Trophoblast cell (in vitro differentiated cells and primary cell): ENCODE data around the gene TCF3.
A peak's percentile ranks its signal among the peaks of the same experiment; 100 is the strongest.

Experiments
- DNase-seq, 2 donors: peaks; one replicate each; pipeline ENCODE4 v3.0.0-alpha.2; 2016
- H2AFZ ChIP-seq: 2 replicates; pipeline ENCODE4 v1.6.1; 2013; ENCODE audit warnings: low read length, moderate library complexity, mild to moderate bottlenecking; ENCODE audit not compliant: insufficient read depth, poor library complexity
- H2AK5ac ChIP-seq: 2 replicates; pipeline ENCODE4 v1.6.1; 2013; ENCODE audit warnings: mild to moderate bottlenecking, low read length
- H2BK120ac ChIP-seq: 2 replicates; pipeline ENCODE4 v1.6.1; 2013; ENCODE audit warnings: low read length, mild to moderate bottlenecking, moderate library complexity; ENCODE audit not compliant: insufficient read depth, poor library complexity
- H2BK12ac ChIP-seq: 2 replicates; pipeline ENCODE4 v1.6.1; 2013; ENCODE audit warnings: mild to moderate bottlenecking, low read length, moderate library complexity
- H2BK5ac ChIP-seq: 2 replicates; pipeline ENCODE4 v1.6.1; 2013; ENCODE audit warnings: low read length, low read depth, moderate library complexity, mild to moderate bottlenecking; ENCODE audit not compliant: poor library complexity
- H3K14ac ChIP-seq: 2 replicates; pipeline ENCODE4 v1.6.1; 2013; ENCODE audit warnings: mild to moderate bottlenecking, low read length
- H3K18ac ChIP-seq: 2 replicates; pipeline ENCODE4 v1.6.1; 2013; ENCODE audit warnings: mild to moderate bottlenecking, low read length
- H3K23ac ChIP-seq: 2 replicates; pipeline ENCODE4 v1.6.1; 2013; ENCODE audit warnings: low read length
- H3K27ac ChIP-seq: 2 replicates; pipeline ENCODE4 v1.5.1; 2013; ENCODE audit warnings: low read depth, mild to moderate bottlenecking, inconsistent platforms, low read length, moderate library complexity
- H3K27me3 ChIP-seq: 2 replicates; pipeline ENCODE4 v1.6.1; 2013; ENCODE audit warnings: inconsistent platforms, mild to moderate bottlenecking, low read length, moderate library complexity; ENCODE audit not compliant: insufficient read depth
- H3K36me3 ChIP-seq, 2 experiments: 1 replicate in 1 of 2; 2 replicates in 1 of 2; pipeline ENCODE4 v1.6.1; 2013; ENCODE audit warnings: low read length in 2 of 2, mild to moderate bottlenecking in 2 of 2, moderate library complexity in 1 of 2; ENCODE audit not compliant: insufficient read depth in 2 of 2, control insufficient read depth in 1 of 2
- H3K4ac ChIP-seq: 2 replicates; pipeline ENCODE4 v1.6.1; 2013; ENCODE audit warnings: low read depth, mild to moderate bottlenecking, low read length, moderate library complexity
- H3K4me1 ChIP-seq, 2 experiments: 1 replicate in 1 of 2; 2 replicates in 1 of 2; pipeline ENCODE4 v1.6.1; 2013; ENCODE audit warnings: low read length in 2 of 2, mild to moderate bottlenecking in 2 of 2, moderate library complexity in 1 of 2; ENCODE audit not compliant: insufficient read depth in 2 of 2, control insufficient read depth in 1 of 2
- H3K4me2 ChIP-seq: 2 replicates; pipeline ENCODE4 v1.6.1; 2013; ENCODE audit warnings: inconsistent platforms, mild to moderate bottlenecking, low read length, moderate library complexity
- H3K4me3 ChIP-seq: 2 replicates; pipeline ENCODE4 v1.5.1; 2013; ENCODE audit warnings: mild to moderate bottlenecking, low read depth, low read length, inconsistent platforms
- H3K79me1 ChIP-seq: one replicate; pipeline ENCODE4 v1.6.1; 2013; ENCODE audit warnings: low read length
- H3K79me2 ChIP-seq: 2 replicates; pipeline ENCODE4 v1.6.1; 2013; ENCODE audit warnings: low read length, mild to moderate bottlenecking; ENCODE audit not compliant: control insufficient read depth, insufficient read depth, poor library complexity
- H3K9ac ChIP-seq: 2 replicates; pipeline ENCODE4 v1.6.1; 2013; ENCODE audit warnings: mild to moderate bottlenecking, low read length
- H3K9me3 ChIP-seq: 2 replicates; pipeline ENCODE4 v1.6.1; 2013; ENCODE audit warnings: low read depth, mild to moderate bottlenecking, control low read depth, inconsistent platforms, low read length; ENCODE audit not compliant: insufficient read depth
- H4K12ac ChIP-seq: 2 replicates; pipeline ENCODE4 v1.6.1; 2013; ENCODE audit warnings: low read depth, mild to moderate bottlenecking, low read length, moderate library complexity
- H4K8ac ChIP-seq: 2 replicates; pipeline ENCODE4 v1.6.1; 2013; ENCODE audit warnings: low read depth, mild to moderate bottlenecking, low read length, moderate library complexity
- H4K91ac ChIP-seq: one replicate; pipeline ENCODE4 v1.6.1; 2013; ENCODE audit warnings: low read depth, mild to moderate bottlenecking, low read length, moderate library complexity
- WGBS: extraction: QIAGEN DNeasy Blood & Tissue Kit; methylation state at CpG from one replicate; pipeline ENCODE4 v1.1.7; 2013; ENCODE audit warnings: missing lambda C conversion rate; ENCODE audit not compliant: insufficient read length, insufficient coverage; ENCODE audit errors: extremely low coverage; 5-methylcytosine and 5-hydroxymethylcytosine counted together

TCF3 gene

GRCh38 chr19:1622541-1622940, 29.9 kb downstream of the TCF3 start:
- H3K79me1 ChIP-seq = no peaks in the 10 kb centered on the region
- no peak overlapping the region for H2BK12ac ChIP-seq
- no peak overlapping the region for H3K23ac ChIP-seq
- no peak overlapping the region for H3K27ac ChIP-seq
- no peak overlapping the region for H3K4me2 ChIP-seq
- H4K12ac ChIP-seq = peak overlapping the region; percentile 27
- no peak overlapping the region for H2BK5ac ChIP-seq
- no peak overlapping the region for H3K4ac ChIP-seq
- no peak overlapping the region for H3K4me3 ChIP-seq
- peaks cover 1% of the 10 kb centered on the region for H3K9me3 ChIP-seq
- H2AK5ac ChIP-seq = no peak overlapping the region
- H2BK120ac ChIP-seq = no peak overlapping the region
- no peak overlapping the region for H3K18ac ChIP-seq
- H3K27me3 ChIP-seq = no peaks in the 10 kb centered on the region
- no peak overlapping the region for H4K91ac ChIP-seq
- H3K9ac ChIP-seq = no peak overlapping the region
- H3K14ac ChIP-seq = no peak overlapping the region
- WGBS = 100% methylated on average over 1 of the region's 5 CpGs
- no peaks in the 10 kb centered on the region for H3K4me1 ChIP-seq
- no peak overlapping the region for H4K8ac ChIP-seq
- H3K36me3 ChIP-seq = peaks cover 92 to 94% of the 10 kb centered on the region in 2 experiments
- no peak for DNase-seq
- no peak overlapping the region for H2AFZ ChIP-seq
- H3K79me2 ChIP-seq = no peaks in the 10 kb centered on the region

GRCh38 chr19:1622007-1622406, 30.4 kb downstream of the TCF3 start:
- H3K9ac ChIP-seq = no peak overlapping the region
- no peak overlapping the region for H2BK12ac ChIP-seq
- H3K79me1 ChIP-seq = no peaks in the 10 kb centered on the region
- no peak overlapping the region for H3K27ac ChIP-seq
- H3K27me3 ChIP-seq = no peaks in the 10 kb centered on the region
- no peak overlapping the region for H3K18ac ChIP-seq
- no peaks in the 10 kb centered on the region for H3K79me2 ChIP-seq
- H3K4ac ChIP-seq = no peak overlapping the region
- no peak for DNase-seq
- H3K9me3 ChIP-seq = peaks cover 1% of the 10 kb centered on the region
- H4K91ac ChIP-seq = no peak overlapping the region
- H3K4me1 ChIP-seq = no peaks in the 10 kb centered on the region
- no peak overlapping the region for H3K23ac ChIP-seq
- H3K4me2 ChIP-seq = no peak overlapping the region
- WGBS = no CpG with 5 or more reads among the region's 23 CpGs
- H3K14ac ChIP-seq = no peak overlapping the region
- no peak overlapping the region for H2AFZ ChIP-seq
- no peak overlapping the region for H3K4me3 ChIP-seq
- no peak overlapping the region for H4K12ac ChIP-seq
- no peak overlapping the region for H2BK120ac ChIP-seq
- H4K8ac ChIP-seq = no peak overlapping the region
- H2AK5ac ChIP-seq = no peak overlapping the region
- peaks cover 93 to 95% of the 10 kb centered on the region in 2 experiments for H3K36me3 ChIP-seq
- H2BK5ac ChIP-seq = no peak overlapping the region

GRCh38 chr19:1621574-1621973, 30.8 kb downstream of the TCF3 start:
- H3K23ac ChIP-seq = no peak overlapping the region
- no peak overlapping the region for H3K4ac ChIP-seq
- H4K12ac ChIP-seq = no peak overlapping the region
- H3K27ac ChIP-seq = no peak overlapping the region
- no peak overlapping the region for H2AFZ ChIP-seq
- no peak overlapping the region for H2BK12ac ChIP-seq
- H2AK5ac ChIP-seq = no peak overlapping the region
- no peak overlapping the region for H4K8ac ChIP-seq
- WGBS = no CpG with 5 or more reads among the region's 23 CpGs
- no peaks in the 10 kb centered on the region for H3K79me2 ChIP-seq
- no peak overlapping the region for H3K4me3 ChIP-seq
- no peaks in the 10 kb centered on the region for H3K79me1 ChIP-seq
- H3K14ac ChIP-seq = no peak overlapping the region
- no peak overlapping the region for H2BK5ac ChIP-seq
- H3K18ac ChIP-seq = no peak overlapping the region
- H3K9me3 ChIP-seq = peaks cover 1% of the 10 kb centered on the region
- H3K4me1 ChIP-seq = no peaks in the 10 kb centered on the region
- DNase-seq = no peak
- H3K27me3 ChIP-seq = no peaks in the 10 kb centered on the region
- H3K36me3 ChIP-seq = peaks cover 91 to 92% of the 10 kb centered on the region in 2 experiments
- no peak overlapping the region for H3K4me2 ChIP-seq
- no peak overlapping the region for H4K91ac ChIP-seq
- no peak overlapping the region for H2BK120ac ChIP-seq
- no peak overlapping the region for H3K9ac ChIP-seq

GRCh38 chr19:1621021-1621420, 31.4 kb downstream of the TCF3 start:
- no peak for DNase-seq
- Histone ChIP-seq H4K91ac (no peak overlapping the region), H3K27ac (no peak overlapping the region), H4K12ac (no peak overlapping the region), H3K18ac (no peak overlapping the region), H2BK120ac (no peak overlapping the region), H3K27me3 (no peaks in the 10 kb centered on the region), H3K9me3 (peaks cover 1% of the 10 kb centered on the region), H2AK5ac (no peak overlapping the region), H3K36me3 (peaks cover 89 to 90% of the 10 kb centered on the region in 2 experiments), H3K14ac (no peak overlapping the region), H3K9ac (no peak overlapping the region), H3K4me2 (no peak overlapping the region), H3K4me1 (no peaks in the 10 kb centered on the region), H3K4me3 (no peak overlapping the region), H3K23ac (no peak overlapping the region), H3K4ac (no peak overlapping the region), H3K79me2 (no peaks in the 10 kb centered on the region), H2AFZ (no peak overlapping the region), H2BK5ac (no peak overlapping the region), H3K79me1 (no peaks in the 10 kb centered on the region), H4K8ac (no peak overlapping the region), H2BK12ac (no peak overlapping the region)
- WGBS = no CpG with 5 or more reads among the region's 19 CpGs
